Measurements from ENCODE around the gene MAPK12. TPM values are rescaled to one million over a fixed set of nuclear protein-coding genes. Genes with fewer than 3 reads are reported as not detected.

Gene MAPK12
- polyA plus RNA-seq, 4 donors, result 0.45 to 7.1 (median 3.6) TPM

- no peaks in the 10 kb centered on the region for H3K9me3 ChIP-seq (ENCODE audit: control insufficient read depth in 2 of 2, insufficient read depth in 1 of 2, low read depth in 1 of 2, low read length in 1 of 2)
- FAIRE-seq, result no peak
- no peak for DNase-seq
- H3K36me3 ChIP-seq (ENCODE audit: control insufficient read depth in 3 of 3, insufficient read depth in 2 of 3, low read depth in 1 of 3, low read length in 3 of 3), result peaks cover 3 to 79% (median 6%) of the 10 kb centered on the region in 3 donors
- no peak overlapping the region for H3K27ac ChIP-seq (ENCODE audit: low read depth in 1 of 3, low read length in 2 of 3)
- WGBS, 3 donors, result 94 to 96% (median 95%) methylated on average over 20 of the region's 20 CpGs
- H3K27me3 ChIP-seq (ENCODE audit: control insufficient read depth in 3 of 3, insufficient read depth in 3 of 3, low read length in 3 of 3), result no peaks in the 10 kb centered on the region
- H3K4me1 ChIP-seq (ENCODE audit: control insufficient read depth in 3 of 3, insufficient read depth in 2 of 3, low read depth in 1 of 3, low read length in 2 of 3), result no peaks in the 10 kb centered on the region
- no peak overlapping the region for H3K4me3 ChIP-seq (ENCODE audit: low read depth in 1 of 3, low read length in 3 of 3)
Measured at GRCh38 chr22:50232481-50233151, 28.9 kb downstream of the MAPK12 start.

- H3K4me3 ChIP-seq (ENCODE audit: low read depth in 1 of 3, low read length in 3 of 3), result no peak overlapping the region
- H3K27ac ChIP-seq (ENCODE audit: low read depth in 1 of 3, low read length in 2 of 3), result no peak overlapping the region
- DNase-seq (no peak), FAIRE-seq (no peak)
- no peaks in the 10 kb centered on the region for H3K27me3 ChIP-seq (ENCODE audit: control insufficient read depth in 3 of 3, insufficient read depth in 3 of 3, low read length in 3 of 3)
- H3K36me3 ChIP-seq (ENCODE audit: control insufficient read depth in 3 of 3, insufficient read depth in 2 of 3, low read depth in 1 of 3, low read length in 3 of 3), result peaks cover 7 to 83% (median 14%) of the 10 kb centered on the region in 3 donors
- whole genome bisulfite sequencing, 3 donors, result 96 to 97% (median 96%) methylated on average over 15 to 16 of the region's 16 CpGs
- H3K4me1 ChIP-seq (ENCODE audit: control insufficient read depth in 3 of 3, insufficient read depth in 2 of 3, low read depth in 1 of 3, low read length in 2 of 3), result peaks cover 0 to 7% (median 0%) of the 10 kb centered on the region in 3 donors
- H3K9me3 ChIP-seq (ENCODE audit: control insufficient read depth in 2 of 2, insufficient read depth in 1 of 2, low read depth in 1 of 2, low read length in 1 of 2), result no peaks in the 10 kb centered on the region
Measured at GRCh38 chr22:50229370-50229769, 32.1 kb downstream of the MAPK12 start.

GRCh38 chr22:50228366-50228765 lies 33.1 kb downstream of the MAPK12 start:
- Histone ChIP-seq H3K4me3 (ENCODE audit: low read depth in 1 of 3, low read length in 3 of 3) (no peak overlapping the region), H3K27ac (ENCODE audit: low read depth in 1 of 3, low read length in 2 of 3) (no peak overlapping the region), H3K36me3 (ENCODE audit: control insufficient read depth in 3 of 3, insufficient read depth in 2 of 3, low read depth in 1 of 3, low read length in 3 of 3) (peaks cover 12 to 84% (median 18%) of the 10 kb centered on the region in 3 donors), H3K27me3 (ENCODE audit: control insufficient read depth in 3 of 3, insufficient read depth in 3 of 3, low read length in 3 of 3) (no peaks in the 10 kb centered on the region), H3K4me1 (ENCODE audit: control insufficient read depth in 3 of 3, insufficient read depth in 2 of 3, low read depth in 1 of 3, low read length in 2 of 3) (peaks cover 0 to 7% (median 0%) of the 10 kb centered on the region in 3 donors), H3K9me3 (ENCODE audit: control insufficient read depth in 2 of 2, insufficient read depth in 1 of 2, low read depth in 1 of 2, low read length in 1 of 2) (no peaks in the 10 kb centered on the region)
- DNase-seq (no peak), FAIRE-seq (no peak)
- WGBS, 3 donors, result 96 to 98% (median 98%) methylated on average over 9 of the region's 9 CpGs

GRCh38 chr22:50227579-50228215 lies 33.8 kb downstream of the MAPK12 start:
- H3K36me3 ChIP-seq (ENCODE audit: control insufficient read depth in 3 of 3, insufficient read depth in 2 of 3, low read depth in 1 of 3, low read length in 3 of 3), result peaks cover 12 to 84% (median 18%) of the 10 kb centered on the region in 3 donors
- H3K9me3 ChIP-seq (ENCODE audit: control insufficient read depth in 2 of 2, insufficient read depth in 1 of 2, low read depth in 1 of 2, low read length in 1 of 2), result no peaks in the 10 kb centered on the region
- no peak overlapping the region for H3K4me3 ChIP-seq (ENCODE audit: low read depth in 1 of 3, low read length in 3 of 3)
- 89 to 95% (median 95%) methylated on average over 24 to 25 of the region's 25 CpGs for WGBS, 3 donors
- FAIRE-seq (no peak), DNase-seq (no peak)
- peaks cover 0 to 7% (median 0%) of the 10 kb centered on the region in 3 donors for H3K4me1 ChIP-seq (ENCODE audit: control insufficient read depth in 3 of 3, insufficient read depth in 2 of 3, low read depth in 1 of 3, low read length in 2 of 3)
- no peak overlapping the region for H3K27ac ChIP-seq (ENCODE audit: low read depth in 1 of 3, low read length in 2 of 3)
- H3K27me3 ChIP-seq (ENCODE audit: control insufficient read depth in 3 of 3, insufficient read depth in 3 of 3, low read length in 3 of 3), result no peaks in the 10 kb centered on the region

GRCh38 chr22:50226875-50227165 lies 34.7 kb downstream of the MAPK12 start:
- WGBS, 3 donors, result 91 to 95% (median 92%) methylated on average over 18 of the region's 18 CpGs
- FAIRE-seq, result no peak

GRCh38 chr22:50226063-50226874 lies 35.2 kb downstream of the MAPK12 start:
- peaks cover 0 to 7% (median 0%) of the 10 kb centered on the region in 3 donors for H3K4me1 ChIP-seq (ENCODE audit: control insufficient read depth in 3 of 3, insufficient read depth in 2 of 3, low read depth in 1 of 3, low read length in 2 of 3)
- no peak overlapping the region for H3K27ac ChIP-seq (ENCODE audit: low read depth in 1 of 3, low read length in 2 of 3)
- FAIRE-seq, result no peak
- 91 to 92% (median 92%) methylated on average over 27 to 31 of the region's 31 CpGs for WGBS, 3 donors
- no peaks in the 10 kb centered on the region for H3K9me3 ChIP-seq (ENCODE audit: control insufficient read depth in 2 of 2, insufficient read depth in 1 of 2, low read depth in 1 of 2, low read length in 1 of 2)
- H3K27me3 ChIP-seq (ENCODE audit: control insufficient read depth in 3 of 3, insufficient read depth in 3 of 3, low read length in 3 of 3), result no peaks in the 10 kb centered on the region
- no peak for DNase-seq
- H3K36me3 ChIP-seq (ENCODE audit: control insufficient read depth in 3 of 3, insufficient read depth in 2 of 3, low read depth in 1 of 3, low read length in 3 of 3), result peaks cover 12 to 87% (median 21%) of the 10 kb centered on the region in 3 donors
- no peak overlapping the region for H3K4me3 ChIP-seq (ENCODE audit: low read depth in 1 of 3, low read length in 3 of 3)

More at GRCh38 chr22:50226875-50227165, 34.7 kb downstream of the MAPK12 start:
- DNase-seq, result no peak
- Histone ChIP-seq H3K9me3 (ENCODE audit: control insufficient read depth in 2 of 2, insufficient read depth in 1 of 2, low read depth in 1 of 2, low read length in 1 of 2) (no peaks in the 10 kb centered on the region), H3K36me3 (ENCODE audit: control insufficient read depth in 3 of 3, insufficient read depth in 2 of 3, low read depth in 1 of 3, low read length in 3 of 3) (peaks cover 12 to 84% (median 21%) of the 10 kb centered on the region in 3 donors), H3K4me1 (ENCODE audit: control insufficient read depth in 3 of 3, insufficient read depth in 2 of 3, low read depth in 1 of 3, low read length in 2 of 3) (peaks cover 0 to 7% (median 0%) of the 10 kb centered on the region in 3 donors), H3K27me3 (ENCODE audit: control insufficient read depth in 3 of 3, insufficient read depth in 3 of 3, low read length in 3 of 3) (no peaks in the 10 kb centered on the region), H3K27ac (ENCODE audit: low read depth in 1 of 3, low read length in 2 of 3) (no peak overlapping the region), H3K4me3 (ENCODE audit: low read depth in 1 of 3, low read length in 3 of 3) (no peak overlapping the region)

- Histone ChIP-seq H3K4me3 (ENCODE audit: low read depth in 1 of 3, low read length in 3 of 3) (no peak overlapping the region), H3K9me3 (ENCODE audit: control insufficient read depth in 2 of 2, insufficient read depth in 1 of 2, low read depth in 1 of 2, low read length in 1 of 2) (no peaks in the 10 kb centered on the region), H3K4me1 (ENCODE audit: control insufficient read depth in 3 of 3, insufficient read depth in 2 of 3, low read depth in 1 of 3, low read length in 2 of 3) (peaks cover 0 to 7% (median 0%) of the 10 kb centered on the region in 3 donors), H3K27ac (ENCODE audit: low read depth in 1 of 3, low read length in 2 of 3) (no peak overlapping the region), H3K27me3 (ENCODE audit: control insufficient read depth in 3 of 3, insufficient read depth in 3 of 3, low read length in 3 of 3) (no peaks in the 10 kb centered on the region), H3K36me3 (ENCODE audit: control insufficient read depth in 3 of 3, insufficient read depth in 2 of 3, low read depth in 1 of 3, low read length in 3 of 3) (peaks cover 12 to 91% (median 26%) of the 10 kb centered on the region in 3 donors)
- WGBS, 3 donors, result 62 to 81% (median 75%) methylated on average over 18 to 24 of the region's 24 CpGs
- no peak for DNase-seq
- FAIRE-seq, result no peak
Measured at GRCh38 chr22:50225200-50225969, 36.1 kb downstream of the MAPK12 start.

- Histone ChIP-seq H3K9me3 (ENCODE audit: control insufficient read depth in 2 of 2, insufficient read depth in 1 of 2, low read depth in 1 of 2, low read length in 1 of 2) (no peaks in the 10 kb centered on the region), H3K4me3 (ENCODE audit: low read depth in 1 of 3, low read length in 3 of 3) (no peak overlapping the region), H3K27ac (ENCODE audit: low read depth in 1 of 3, low read length in 2 of 3) (no peak overlapping the region), H3K4me1 (ENCODE audit: control insufficient read depth in 3 of 3, insufficient read depth in 2 of 3, low read depth in 1 of 3, low read length in 2 of 3) (peaks cover 0 to 7% (median 0%) of the 10 kb centered on the region in 3 donors), H3K36me3 (ENCODE audit: control insufficient read depth in 3 of 3, insufficient read depth in 2 of 3, low read depth in 1 of 3, low read length in 3 of 3) (peaks cover 12 to 93% (median 26%) of the 10 kb centered on the region in 3 donors), H3K27me3 (ENCODE audit: control insufficient read depth in 3 of 3, insufficient read depth in 3 of 3, low read length in 3 of 3) (no peaks in the 10 kb centered on the region)
- FAIRE-seq (no peak), DNase-seq (no peak)
- 92 to 93% (median 92%) methylated on average over 16 of the region's 16 CpGs for WGBS, 3 donors
Measured at GRCh38 chr22:50224071-50224470, 37.4 kb downstream of the MAPK12 start.
